PC-3 (cell line): ENCODE data around the gene KSR1. TPM values are rescaled to one million over a fixed set of nuclear protein-coding genes. Genes with fewer than 3 reads are reported as not detected.
"Not testable (repeated sequence)": the region's sequence is repeated elsewhere in the genome, so short reads cannot be mapped to it uniquely, and the experiment has no call there.

Experiments used
- ATAC-seq: fragments of 200-7000 bp; cut with Tn5 transposase; 2 replicates; pipeline ENCODE4 v1.9.1; 2020; ENCODE audit warnings: mild to moderate bottlenecking, moderate library complexity
- BruUV-seq: library from RNA; stranded (reverse); fragments of 400-500 nt; replicated peaks from 2 replicates; lab custom pipeline; 2021; lab: Mats Ljungman, UMichigan
- CTCF ChIA-PET: fragments of 300-600 bp; sonication (Branson Sonifier 250); formaldehyde crosslinking; loops from one replicate; lab custom pipeline; 2022; ENCODE audit warnings: antibody characterized with exemption; lab: Charles Lee
- POLR2A ChIA-PET: fragments of 300-600 bp; sonication (Branson Sonifier 250); formaldehyde crosslinking; loops from one replicate; lab custom pipeline; 2022; ENCODE audit warnings: antibody characterized with exemption; ENCODE audit not compliant: unreplicated experiment; lab: Charles Lee
- DNase-seq: peaks from one replicate; pipeline ENCODE4 v3.0.0-alpha.2; 2015
- H2AFZ ChIP-seq: fragments of 300-600 bp; sonication (generic); 2 replicates; pipeline ENCODE4 v1.6.0; 2016; ENCODE audit warnings: antibody characterized with exemption, low read length
- H3F3A ChIP-seq: fragments of 300-600 bp; sonication (generic); one replicate; pipeline ENCODE4 v1.6.0; 2017; ENCODE audit warnings: antibody characterized with exemption, low read length, control low read depth, mild to moderate bottlenecking; ENCODE audit not compliant: unreplicated experiment
- H3K27ac ChIP-seq: fragments of 300-600 bp; sonication (generic); 2 replicates; pipeline ENCODE4 v1.5.1; 2016; ENCODE audit warnings: mild to moderate bottlenecking, low read length
- H3K27me3 ChIP-seq: fragments of 300-600 bp; sonication (generic); 2 replicates; pipeline ENCODE4 v1.6.1; 2016; ENCODE audit warnings: low read length, mixed read lengths
- H3K36me3 ChIP-seq: fragments of 300-600 bp; sonication (generic); 2 replicates; pipeline ENCODE4 v1.6.1; 2016; ENCODE audit warnings: low read depth, mixed run types, low read length, mixed read lengths
- H3K4me1 ChIP-seq: fragments of 300-600 bp; sonication (generic); 2 replicates; pipeline ENCODE4 v1.5.1; 2016; ENCODE audit warnings: low read length; ENCODE audit not compliant: insufficient read depth
- H3K4me2 ChIP-seq: fragments of 300-600 bp; sonication (generic); 2 replicates; pipeline ENCODE4 v1.6.0; 2016; ENCODE audit warnings: low read length
- H3K4me3 ChIP-seq: fragments of 300-600 bp; sonication (generic); 2 replicates; pipeline ENCODE4 v1.5.1; 2016; ENCODE audit warnings: mild to moderate bottlenecking, low read length, mixed read lengths
- H3K79me2 ChIP-seq: fragments of 300-600 bp; sonication (generic); 2 replicates; pipeline ENCODE4 v1.6.1; 2017; ENCODE audit warnings: low read length, mixed read lengths
- H3K9ac ChIP-seq: fragments of 300-600 bp; sonication (generic); 2 replicates; pipeline ENCODE4 v1.6.0; 2016; ENCODE audit warnings: mild to moderate bottlenecking, low read length
- H3K9me2 ChIP-seq: fragments of 300-600 bp; sonication (generic); replicated peaks from 2 replicates; pipeline ENCODE4 v1.6.1; 2016; ENCODE audit warnings: mixed run types, low read length, mixed read lengths
- H3K9me3 ChIP-seq: fragments of 300-600 bp; sonication (generic); 2 replicates; pipeline ENCODE4 v1.6.1; 2016; ENCODE audit warnings: low read length, mixed read lengths
- H4K20me1 ChIP-seq: fragments of 300-600 bp; sonication (generic); 2 replicates; pipeline ENCODE4 v1.6.1; 2016; ENCODE audit warnings: low read length, mixed read lengths
- EZH2 ChIP-seq: fragments of 300-600 bp; sonication (generic); IDR thresholded peaks from one replicate; pipeline ENCODE4 v1.6.1; 2017; ENCODE audit warnings: antibody characterized with exemption, mild to moderate bottlenecking, low read length; ENCODE audit not compliant: unreplicated experiment
- EZH2phosphoT487 ChIP-seq: fragments of 300-600 bp; sonication (generic); IDR thresholded peaks from 2 replicates; pipeline ENCODE4 v1.6.1; 2018; ENCODE audit warnings: mild to moderate bottlenecking, antibody characterized with exemption, low read length, borderline replicate concordance
- intact Hi-C: fragments of 100-400 bp; cut with micrococcal nuclease; formaldehyde crosslinking; loops from 2 replicates; pipeline ENCODE4 v1.9.0; 2023
- total RNA-seq: library from RNA; depleted of rRNA; stranded (reverse); fragments of >200 nt; gene quantifications from 2 replicates; pipeline ENCODE4 v1.2.3, GENCODE V29; 2014
- TF ChIP-seq, protein P1 (sequence below): fragments of 300-600 bp; sonication (generic); conservative IDR thresholded peaks from 2 replicates; pipeline ENCODE4 v1.5.1; 2017; ENCODE audit warnings: antibody characterized with exemption, low read depth, mild to moderate bottlenecking, low read length

KSR1 gene
- total RNA-seq, 1 experiment from 2014 or later, result 1.0 TPM

DNA sequence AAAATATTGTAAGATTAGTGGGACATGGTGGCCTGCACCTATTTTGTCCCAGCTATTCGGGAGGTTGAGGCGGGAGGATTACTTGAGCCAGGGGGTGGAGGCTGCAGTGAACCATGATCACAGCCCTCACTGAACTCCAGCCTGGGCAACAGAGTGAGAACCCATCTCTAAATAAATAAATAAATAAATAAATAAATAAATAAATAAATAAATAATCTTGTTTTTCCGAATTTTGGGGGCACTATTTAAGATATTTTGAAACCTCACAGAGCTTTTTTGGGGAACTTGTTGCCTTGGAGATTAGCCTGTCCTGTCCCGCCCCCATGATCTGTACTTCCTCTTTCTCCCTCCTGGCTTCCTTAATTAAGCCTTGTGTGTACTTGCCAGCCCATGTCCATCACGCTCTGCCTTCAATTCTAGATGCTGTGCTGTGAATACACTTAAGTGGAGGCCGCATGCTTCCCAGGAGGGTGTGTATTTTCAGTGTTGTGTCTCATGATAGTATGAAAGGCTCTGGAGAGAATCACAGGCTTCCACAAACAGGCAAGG lies 179.1 kb downstream of the KSR1 start:
- Histone ChIP-seq H3K4me2 (no peak overlapping the region), H3K4me3 (no peak overlapping the region), H3K9me3 (no peaks in the 10 kb centered on the region), H3K27me3 (no peaks in the 10 kb centered on the region), H3K9me2 (no peaks in the 10 kb centered on the region), H3K36me3 (no peaks in the 10 kb centered on the region), H3K9ac (no peak overlapping the region), H3K4me1 (no peaks in the 10 kb centered on the region), H3F3A (no peaks in the 10 kb centered on the region), H3K27ac (no peak overlapping the region), H3K79me2 (no peaks in the 10 kb centered on the region), H2AFZ (no peak overlapping the region), H4K20me1 (no peaks in the 10 kb centered on the region)
- intact Hi-C loops, result no loop called here
- BruUV-seq, result no TSS peak
- DNase-seq (no peak), ATAC-seq (no peak)
- CTCF ChIA-PET, result no interaction called here
- POLR2A ChIA-PET, result no interaction called here
- TF ChIP-seq EZH2 (no peak), EZH2phosphoT487 (no peak)
- TF ChIP-seq, protein P1, sequence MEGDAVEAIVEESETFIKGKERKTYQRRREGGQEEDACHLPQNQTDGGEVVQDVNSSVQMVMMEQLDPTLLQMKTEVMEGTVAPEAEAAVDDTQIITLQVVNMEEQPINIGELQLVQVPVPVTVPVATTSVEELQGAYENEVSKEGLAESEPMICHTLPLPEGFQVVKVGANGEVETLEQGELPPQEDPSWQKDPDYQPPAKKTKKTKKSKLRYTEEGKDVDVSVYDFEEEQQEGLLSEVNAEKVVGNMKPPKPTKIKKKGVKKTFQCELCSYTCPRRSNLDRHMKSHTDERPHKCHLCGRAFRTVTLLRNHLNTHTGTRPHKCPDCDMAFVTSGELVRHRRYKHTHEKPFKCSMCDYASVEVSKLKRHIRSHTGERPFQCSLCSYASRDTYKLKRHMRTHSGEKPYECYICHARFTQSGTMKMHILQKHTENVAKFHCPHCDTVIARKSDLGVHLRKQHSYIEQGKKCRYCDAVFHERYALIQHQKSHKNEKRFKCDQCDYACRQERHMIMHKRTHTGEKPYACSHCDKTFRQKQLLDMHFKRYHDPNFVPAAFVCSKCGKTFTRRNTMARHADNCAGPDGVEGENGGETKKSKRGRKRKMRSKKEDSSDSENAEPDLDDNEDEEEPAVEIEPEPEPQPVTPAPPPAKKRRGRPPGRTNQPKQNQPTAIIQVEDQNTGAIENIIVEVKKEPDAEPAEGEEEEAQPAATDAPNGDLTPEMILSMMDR, result no peak

DNA sequence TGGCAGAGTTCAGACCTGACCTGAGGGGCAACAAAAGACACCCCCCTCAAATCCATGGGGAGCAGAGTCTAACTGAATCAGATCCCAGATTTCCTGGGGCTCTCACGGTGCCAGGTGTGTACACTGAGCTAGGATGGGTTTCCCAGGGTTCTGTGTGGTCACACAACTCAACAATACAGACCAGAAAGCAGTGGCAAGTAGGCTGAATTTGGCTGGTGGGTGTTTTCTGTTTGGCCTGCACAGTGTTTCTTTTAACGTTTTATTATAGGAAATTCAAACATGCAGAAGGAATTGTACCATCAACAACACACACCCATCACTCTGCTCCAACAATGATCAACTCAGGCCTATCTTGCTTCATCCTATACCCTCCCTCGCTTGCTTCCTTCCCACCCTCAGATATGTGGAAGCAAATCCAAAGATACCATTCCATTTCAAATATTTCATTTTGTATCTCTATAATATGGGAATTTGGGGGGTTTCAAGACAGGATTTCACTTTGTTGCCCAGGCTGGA lies 179.8 kb downstream of the KSR1 start:
- H3K9me2 ChIP-seq, H2AFZ ChIP-seq, ATAC-seq, H4K20me1 ChIP-seq, POLR2A ChIA-PET, H3F3A ChIP-seq, H3K36me3 ChIP-seq, H3K27ac ChIP-seq, H3K9me3 ChIP-seq, BruUV-seq, H3K27me3 ChIP-seq, DNase-seq, H3K4me3 ChIP-seq, H3K4me1 ChIP-seq, H3K79me2 ChIP-seq, CTCF ChIA-PET, intact Hi-C loops, H3K9ac ChIP-seq, H3K4me2 ChIP-seq: not testable (repeated sequence)

DNA sequence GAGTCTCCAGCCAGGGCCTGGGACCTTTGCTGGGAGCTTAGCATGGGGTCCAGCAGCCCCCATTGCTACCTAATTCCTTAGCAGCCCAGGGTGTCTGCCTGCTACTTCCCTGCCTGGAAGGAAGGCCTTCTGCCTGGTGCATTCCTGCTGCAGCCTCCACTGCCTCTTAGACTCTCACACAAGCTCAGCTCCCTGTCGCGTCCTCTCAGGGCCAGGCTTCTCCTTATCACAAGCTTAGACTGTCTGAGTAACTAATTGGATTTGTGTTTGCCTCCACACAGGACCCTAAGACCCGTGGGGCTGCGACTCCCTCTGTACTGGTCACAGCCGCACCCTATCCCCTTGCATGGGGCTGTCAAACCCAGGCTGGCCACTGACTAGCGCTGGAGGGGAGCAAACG lies 181.6 kb downstream of the KSR1 start:
- H3K36me3 ChIP-seq, H3F3A ChIP-seq, H3K4me2 ChIP-seq, H3K9me3 ChIP-seq, H4K20me1 ChIP-seq, H3K79me2 ChIP-seq, H3K4me3 ChIP-seq, ATAC-seq, DNase-seq, intact Hi-C loops, H3K9ac ChIP-seq, H3K9me2 ChIP-seq, H3K4me1 ChIP-seq, BruUV-seq, POLR2A ChIA-PET, H3K27ac ChIP-seq, H3K27me3 ChIP-seq, CTCF ChIA-PET, H2AFZ ChIP-seq: not testable (repeated sequence)

DNA sequence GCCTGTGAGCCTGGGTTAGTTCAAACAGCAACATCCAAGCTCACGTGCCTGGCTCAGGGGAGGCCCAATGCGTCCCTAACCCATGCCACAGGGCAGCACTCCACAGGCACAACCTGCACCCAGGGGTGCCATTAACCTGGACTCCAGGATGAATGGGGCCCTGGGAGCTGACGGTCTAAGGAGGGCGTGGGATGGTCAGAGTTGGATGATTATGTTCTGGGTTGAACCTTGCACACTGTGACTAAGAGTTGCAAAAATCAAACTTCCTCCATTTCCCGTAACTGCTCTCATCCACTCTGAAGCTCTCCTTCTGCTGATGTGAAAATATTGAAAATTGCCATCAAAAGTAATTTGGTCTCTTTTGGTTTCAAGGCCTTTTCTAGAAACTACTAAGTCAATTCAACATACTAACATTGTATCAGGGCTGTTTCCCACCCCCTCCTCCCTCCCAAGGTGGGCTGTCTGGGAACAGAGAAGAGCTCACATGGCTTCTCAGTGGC lies 182.2 kb downstream of the KSR1 start:
- H2AFZ ChIP-seq, POLR2A ChIA-PET, H3K27me3 ChIP-seq, DNase-seq, H3K79me2 ChIP-seq, H3K36me3 ChIP-seq, BruUV-seq, H3K9ac ChIP-seq, H4K20me1 ChIP-seq, ATAC-seq, H3K4me2 ChIP-seq, H3K4me1 ChIP-seq, H3K4me3 ChIP-seq, H3K9me2 ChIP-seq, H3F3A ChIP-seq, CTCF ChIA-PET, H3K9me3 ChIP-seq, H3K27ac ChIP-seq, intact Hi-C loops: not testable (repeated sequence)
